HG03565 (cell line): ENCODE data around the gene TMEM266.

Experiments
- ATAC-seq: cut with Tn5 transposase; IDR thresholded peaks from one replicate; pipeline ENCODE4 v1.9.1; 2021; ENCODE audit warnings: mild to moderate bottlenecking, moderate library complexity; ENCODE audit not compliant: unreplicated experiment

TMEM266 gene

DNA sequence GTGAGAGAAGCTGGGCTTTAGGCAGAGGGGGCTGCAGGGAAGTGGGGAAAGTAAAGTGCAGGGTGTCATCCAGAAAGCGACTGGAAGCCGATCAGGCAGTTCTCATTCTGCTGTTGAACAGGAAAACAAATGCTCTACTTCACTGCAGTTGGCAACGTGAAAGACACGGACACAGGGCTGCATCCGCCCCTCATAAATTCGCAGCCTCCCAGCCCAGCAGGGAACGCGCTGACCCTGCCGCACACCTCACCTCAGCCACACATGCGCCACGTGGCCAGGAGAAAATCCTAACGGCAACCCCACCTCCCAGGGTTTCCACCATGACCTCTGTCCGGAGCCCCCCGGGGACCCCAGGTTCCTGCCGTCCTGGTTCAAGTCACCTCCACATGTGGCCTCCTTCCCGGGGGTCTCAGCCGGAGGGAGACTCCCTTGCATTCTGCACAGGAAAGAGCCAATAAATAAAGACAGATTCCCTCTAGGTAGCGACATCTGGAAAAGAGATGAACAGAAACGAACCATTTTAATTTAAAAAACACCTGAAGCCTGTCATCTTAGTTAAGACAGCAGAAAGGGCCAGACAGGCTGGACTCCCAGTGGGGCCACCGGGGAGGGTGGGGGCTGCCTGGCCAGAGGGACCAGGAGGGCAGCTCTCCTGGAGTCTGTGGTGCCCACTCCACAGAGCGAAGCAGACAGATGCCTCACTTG, 118.7 kb downstream of the TMEM266 start:
- no peak for ATAC-seq

DNA sequence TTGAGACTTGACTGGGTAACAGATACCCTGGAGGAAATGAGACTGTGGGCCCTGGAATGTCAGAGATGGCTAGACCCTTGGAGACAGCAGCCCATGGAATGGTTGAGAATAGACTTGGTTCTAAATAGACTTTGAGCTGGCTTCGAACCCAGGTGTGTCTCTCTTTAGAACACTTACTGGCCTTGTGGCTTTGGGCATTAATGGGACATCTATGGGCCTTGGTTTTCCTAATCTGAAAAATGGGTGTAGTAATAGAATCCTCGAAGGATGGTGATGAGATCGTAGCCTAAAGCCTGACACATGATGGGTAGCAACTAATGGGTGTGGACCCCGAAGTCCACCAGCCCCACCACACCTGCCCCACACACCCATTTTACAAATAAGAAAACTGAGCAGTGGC, 119.2 kb downstream of the TMEM266 start:
- no peak for ATAC-seq

DNA sequence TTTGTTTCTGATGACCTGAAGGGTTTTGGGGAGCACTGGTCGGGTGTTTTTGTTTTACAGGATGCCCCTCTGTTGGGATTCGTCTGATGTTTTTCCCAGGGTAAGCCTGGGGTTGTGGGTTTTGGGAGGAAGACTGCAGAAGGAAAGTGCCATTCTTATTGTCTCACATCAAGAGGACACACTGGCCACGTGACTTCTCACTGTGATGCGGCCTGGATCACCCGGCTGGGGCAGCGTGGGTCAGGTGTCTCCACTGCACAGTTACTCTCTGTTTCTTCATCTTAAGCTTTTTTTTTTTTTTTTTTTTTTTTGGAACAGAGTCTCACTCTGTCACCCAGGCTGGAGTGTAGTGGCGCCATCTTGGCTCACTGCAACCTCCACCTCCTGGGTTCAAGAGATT, 120.5 kb downstream of the TMEM266 start:
- no peak for ATAC-seq

DNA sequence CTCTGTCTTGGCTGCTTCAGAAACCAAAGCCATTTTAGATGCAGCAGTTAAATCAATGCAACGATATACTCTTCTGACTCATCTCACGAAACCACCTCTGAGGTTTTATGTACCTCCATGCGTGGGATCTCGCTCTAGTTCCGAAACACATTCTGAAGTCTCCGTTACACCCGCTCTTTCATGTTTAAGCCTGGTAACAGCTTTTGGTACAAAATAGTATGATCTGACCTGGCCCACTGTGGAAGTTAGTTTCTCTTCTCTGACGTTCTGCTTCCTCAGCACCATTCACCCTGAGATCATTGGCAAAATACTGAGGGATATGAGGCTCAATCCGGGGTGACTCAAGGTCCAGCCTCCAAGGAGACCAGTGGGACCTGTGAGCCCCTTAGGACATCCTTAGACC, 121.9 kb downstream of the TMEM266 start:
- ATAC-seq: peak; percentile 89

DNA sequence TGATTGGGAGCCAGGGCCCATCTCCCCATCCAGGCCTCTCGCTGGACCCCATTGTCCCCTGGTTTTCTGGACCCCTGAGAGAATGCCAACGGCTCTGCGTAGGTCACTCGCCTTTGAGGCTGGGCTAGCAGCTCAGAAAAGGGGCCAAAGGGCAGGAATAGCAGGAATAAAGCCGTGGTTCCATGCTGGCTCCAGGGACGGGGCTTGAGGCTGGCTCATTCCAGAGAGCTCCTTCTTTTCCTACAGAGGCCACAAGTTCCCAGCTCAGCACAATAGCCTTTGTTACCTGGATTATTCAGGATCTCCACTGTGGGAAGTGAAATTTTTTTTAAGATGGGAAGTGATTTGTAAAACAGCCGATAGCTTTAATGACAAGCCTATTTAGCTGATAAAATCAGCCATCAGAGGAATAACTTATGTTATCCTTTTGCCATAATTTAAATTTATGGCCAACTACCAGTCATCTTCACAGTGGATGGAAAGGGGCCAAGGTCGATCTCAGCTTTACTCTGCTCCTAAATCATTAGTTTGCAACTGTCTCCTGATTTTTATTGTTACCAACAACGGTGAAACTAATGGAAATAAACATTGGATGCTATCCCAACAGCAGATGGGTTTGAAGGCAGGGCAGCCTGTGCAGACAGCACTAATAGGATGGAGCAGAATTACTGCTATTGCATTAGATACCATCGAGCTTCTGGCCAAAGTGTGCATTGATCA, 124.3 kb downstream of the TMEM266 start:
- no peak for ATAC-seq

DNA sequence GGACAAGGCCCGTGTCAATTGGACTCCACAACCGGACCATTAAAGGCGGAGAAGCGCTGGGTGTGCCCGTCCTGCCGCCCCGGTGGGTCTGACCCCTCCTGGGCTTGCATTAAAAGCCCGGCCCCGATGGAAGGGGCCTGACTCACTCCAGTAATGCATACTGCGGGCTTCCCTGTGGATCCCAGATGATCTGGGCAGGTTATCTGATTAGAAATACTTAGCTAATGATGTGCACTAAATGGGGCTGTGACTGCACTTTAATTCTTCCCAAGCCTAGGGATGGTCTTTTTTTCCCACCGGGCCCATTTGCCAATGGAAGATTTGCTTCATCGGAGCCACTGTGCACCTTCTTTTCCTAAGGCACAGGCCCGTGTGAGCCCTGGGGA, 124.9 kb downstream of the TMEM266 start:
- no peak for ATAC-seq

DNA sequence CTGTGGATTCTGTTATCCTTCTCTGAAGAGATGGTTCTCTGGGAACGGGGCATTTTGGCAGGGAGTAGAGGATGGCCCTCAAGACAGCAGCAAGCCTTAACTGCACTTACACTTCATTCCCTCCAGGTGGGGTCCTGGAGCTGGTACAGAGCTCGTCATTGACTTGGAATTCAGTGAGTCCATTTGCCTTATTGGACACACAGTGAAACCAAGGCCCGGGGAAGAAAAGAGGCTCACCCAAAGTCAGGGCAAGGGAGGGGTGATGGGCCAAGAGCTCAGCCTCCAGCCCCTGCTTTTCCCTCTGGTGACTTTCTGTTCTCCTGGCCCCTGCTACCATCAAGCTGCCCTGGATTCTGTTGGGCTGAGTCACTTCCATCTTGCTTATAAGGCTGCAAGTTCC, 125.9 kb downstream of the TMEM266 start:
- no peak for ATAC-seq

DNA sequence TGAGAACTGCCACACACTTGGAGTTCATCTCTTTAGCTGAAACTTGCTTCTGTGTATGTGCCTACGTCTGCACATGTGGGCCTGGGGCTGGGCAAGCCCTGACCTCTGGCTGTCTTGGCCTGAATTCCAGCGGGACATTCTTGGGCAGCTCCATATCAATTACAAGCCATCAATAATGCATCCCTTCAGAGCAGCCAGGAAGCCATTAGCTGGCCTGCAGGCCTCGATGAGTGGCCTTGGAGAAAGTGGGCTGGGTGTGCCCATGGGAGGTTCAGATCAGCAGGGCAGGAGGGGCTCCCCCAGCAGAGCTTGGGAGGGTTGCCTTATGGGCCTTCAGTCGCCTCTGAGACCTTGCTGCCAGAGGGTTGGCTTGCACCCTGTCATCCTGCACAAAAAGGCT, 127.4 kb downstream of the TMEM266 start:
- no peak for ATAC-seq

DNA sequence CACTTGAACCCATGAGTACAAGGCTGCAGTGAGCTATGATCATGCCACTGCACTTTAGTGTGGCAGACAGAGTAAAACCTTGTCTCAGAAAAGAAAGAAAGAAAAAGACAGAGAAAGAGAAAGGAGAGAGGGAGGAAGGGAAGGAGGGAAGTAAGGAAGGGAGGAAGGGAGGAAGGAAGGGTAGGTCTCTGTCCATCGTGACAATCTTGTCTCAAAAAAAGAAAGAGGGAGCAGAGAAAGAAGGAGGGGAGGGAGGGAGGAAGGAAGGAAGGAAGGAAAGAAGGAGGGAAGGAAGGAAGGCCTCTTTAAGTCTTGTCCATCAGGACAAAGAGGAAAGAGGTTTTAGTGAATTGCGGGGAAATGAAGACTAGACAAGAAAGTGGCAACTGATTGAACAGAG, 129.3 kb downstream of the TMEM266 start:
- ATAC-seq: no peak

DNA sequence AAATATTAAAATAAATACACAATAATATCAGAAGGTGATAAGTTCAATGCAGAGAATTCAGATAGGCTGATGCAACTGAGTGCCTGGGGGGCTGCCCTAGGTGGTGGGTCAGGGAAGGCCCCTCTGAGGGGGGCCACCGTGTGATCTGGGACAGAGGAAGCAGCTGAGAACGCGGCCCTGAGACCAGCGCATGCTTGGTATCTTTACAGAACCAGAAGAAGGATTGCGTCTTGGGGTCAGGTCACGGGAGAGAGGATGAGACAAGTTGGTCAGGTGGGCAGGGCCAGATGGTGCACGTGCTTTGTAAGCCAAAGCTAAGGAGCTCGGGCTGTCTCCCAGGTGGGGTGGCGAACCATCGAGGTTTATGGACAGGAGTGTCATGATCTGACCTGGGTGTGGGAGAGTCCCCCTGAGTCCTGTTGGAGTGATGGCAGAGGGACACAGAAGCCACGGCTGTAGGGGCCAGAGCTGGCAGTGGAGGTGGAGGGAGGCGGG, 130.3 kb downstream of the TMEM266 start:
- ATAC-seq: no peak

DNA sequence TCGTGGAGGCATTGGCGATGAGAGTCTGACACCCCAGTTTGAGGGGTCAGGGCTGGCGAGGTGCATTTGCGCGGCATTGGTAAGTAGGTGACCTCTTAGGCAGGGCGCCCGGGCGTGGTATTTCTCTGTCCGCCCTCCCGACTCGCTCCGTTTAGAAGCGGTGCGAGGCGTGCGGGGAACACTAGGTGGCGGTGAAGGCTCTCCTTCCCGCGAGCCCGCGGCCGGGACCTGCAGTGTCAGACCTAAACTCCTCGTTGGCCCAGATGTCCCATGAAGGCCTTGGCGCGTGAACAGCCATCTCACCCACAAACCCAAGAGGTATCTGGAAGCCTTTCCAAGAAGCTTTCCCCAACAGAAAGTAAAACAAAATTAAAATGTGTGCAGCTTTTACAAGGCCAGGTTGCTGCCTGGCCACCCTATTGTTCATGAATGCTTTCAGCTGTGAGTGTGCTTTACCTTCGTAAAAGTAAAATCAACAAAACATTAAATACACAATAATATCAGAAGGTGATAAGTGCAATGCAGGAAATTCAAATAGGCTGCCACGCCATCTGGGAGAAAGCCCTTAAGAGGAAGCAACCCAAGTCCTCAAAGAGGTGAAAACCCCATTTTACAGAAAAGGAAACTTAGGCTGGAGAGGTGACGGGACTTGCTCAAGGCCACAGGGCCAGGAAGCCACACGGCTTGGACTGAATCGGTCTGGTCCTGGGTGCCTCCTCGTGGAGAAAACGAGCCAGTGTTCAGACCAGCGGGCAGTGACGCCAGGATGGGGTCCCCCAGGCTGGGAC, 131.2 kb downstream of the TMEM266 start:
- peak; percentile 77 for ATAC-seq

DNA sequence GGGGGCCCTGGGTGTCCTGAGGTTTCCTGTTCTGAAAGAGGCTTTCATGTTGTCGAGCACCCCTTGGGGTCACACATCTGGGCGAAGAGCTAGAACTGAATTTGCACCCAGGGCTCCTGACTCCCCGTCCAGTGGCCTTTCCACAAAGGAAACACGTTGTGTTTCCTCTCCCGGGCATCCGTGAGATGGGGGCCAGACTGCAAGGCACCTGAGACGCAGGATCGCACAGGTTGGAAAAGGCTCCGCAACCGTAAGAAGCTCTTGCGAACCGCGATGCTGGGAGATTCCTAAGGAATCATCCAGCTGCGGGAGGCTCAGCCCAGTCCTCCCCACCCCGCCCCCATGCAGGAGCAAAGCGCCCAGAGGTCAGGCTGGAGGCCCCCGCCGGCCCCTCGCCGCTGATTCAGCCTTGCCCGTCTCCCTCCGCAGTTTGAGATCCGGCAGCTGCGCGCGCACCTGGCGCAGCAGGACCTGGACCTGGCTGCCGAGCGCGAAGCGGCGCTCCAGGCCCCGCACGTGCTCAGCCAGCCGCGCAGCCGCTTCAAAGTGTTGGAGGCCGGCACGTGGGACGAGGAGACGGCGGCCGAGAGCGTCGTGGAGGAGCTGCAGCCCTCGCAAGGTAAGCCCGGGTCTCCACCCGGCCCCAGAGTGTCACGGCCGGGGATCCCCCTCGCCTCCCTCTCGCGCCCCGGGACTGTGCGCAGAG, 131.9 kb downstream of the TMEM266 start:
- no peak for ATAC-seq

DNA sequence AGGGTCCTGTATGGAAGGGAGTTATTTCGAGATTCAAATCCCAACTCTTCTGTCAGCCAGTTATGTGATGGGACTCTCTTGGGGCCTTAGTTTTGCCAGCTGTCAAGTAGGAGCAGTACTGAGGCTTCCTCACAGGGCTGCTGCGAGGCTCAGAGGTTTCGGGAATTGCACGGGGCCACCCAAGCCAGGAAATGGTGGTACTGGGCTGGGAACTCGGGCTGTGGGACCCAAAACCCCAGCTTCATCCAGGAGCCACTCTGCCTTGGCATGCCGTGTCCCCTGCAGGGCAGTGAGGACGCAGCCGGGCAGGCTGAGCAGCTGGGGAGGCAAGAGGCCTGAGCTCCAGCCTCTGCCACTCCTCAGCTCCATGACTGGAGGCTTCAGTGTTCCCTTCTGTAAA, 132.9 kb downstream of the TMEM266 start:
- no peak for ATAC-seq

DNA sequence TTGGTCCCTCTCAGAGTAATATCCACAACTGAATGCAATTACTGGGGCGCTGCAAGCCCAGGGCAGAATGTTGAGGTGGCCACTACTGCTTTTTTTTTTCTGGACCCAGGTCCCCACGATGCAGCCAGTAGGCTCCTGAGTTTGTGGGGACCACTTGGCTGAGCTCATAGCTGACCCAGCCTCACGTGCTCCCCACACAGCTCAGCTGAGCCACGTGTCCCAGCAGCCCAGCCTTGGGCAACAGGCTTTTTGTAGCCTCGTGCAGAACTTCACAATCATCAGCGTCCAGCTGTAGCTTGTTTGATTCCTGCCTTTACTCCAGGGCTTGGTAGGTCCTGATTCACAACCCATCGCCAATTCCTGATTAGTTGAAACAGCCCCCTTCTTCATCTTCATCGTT, 134.1 kb downstream of the TMEM266 start:
- no peak for ATAC-seq

DNA sequence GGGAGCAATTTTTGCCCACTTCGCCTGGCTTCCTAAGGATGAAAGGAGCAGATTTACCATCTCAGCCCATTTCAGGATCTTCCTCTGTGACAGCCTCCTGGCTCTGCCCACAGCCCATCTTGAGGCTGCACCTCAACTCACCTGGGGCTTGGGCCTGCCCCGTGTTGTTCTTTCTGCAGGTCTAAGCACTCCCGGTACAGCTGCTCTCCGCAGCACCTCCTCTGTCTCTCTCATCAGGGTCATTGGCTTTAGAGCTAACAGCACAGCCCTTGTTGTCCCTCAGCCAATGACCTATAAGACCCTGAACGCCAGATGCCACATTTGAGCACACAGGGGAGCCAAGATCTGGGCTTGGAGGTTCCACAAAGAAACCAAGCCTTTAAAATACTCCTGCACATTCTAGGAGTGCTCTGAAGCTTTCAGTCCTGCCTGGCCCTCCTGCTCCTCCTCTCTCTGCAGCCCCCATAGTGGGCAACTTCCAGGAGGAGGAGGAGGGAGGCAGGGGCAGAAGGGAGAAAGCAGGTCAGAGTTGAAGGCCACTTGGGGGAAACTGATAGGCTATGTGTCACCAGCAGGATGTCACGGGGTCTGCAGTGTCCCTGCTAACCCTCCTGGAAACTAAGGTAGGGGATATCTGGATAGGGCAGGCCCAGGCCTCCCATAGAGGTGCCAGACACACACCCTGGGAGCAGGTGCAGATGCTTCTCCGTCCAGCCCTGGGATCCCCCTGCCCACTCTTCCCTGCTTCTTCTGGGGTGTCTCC, 135.9 kb downstream of the TMEM266 start:
- no peak for ATAC-seq

DNA sequence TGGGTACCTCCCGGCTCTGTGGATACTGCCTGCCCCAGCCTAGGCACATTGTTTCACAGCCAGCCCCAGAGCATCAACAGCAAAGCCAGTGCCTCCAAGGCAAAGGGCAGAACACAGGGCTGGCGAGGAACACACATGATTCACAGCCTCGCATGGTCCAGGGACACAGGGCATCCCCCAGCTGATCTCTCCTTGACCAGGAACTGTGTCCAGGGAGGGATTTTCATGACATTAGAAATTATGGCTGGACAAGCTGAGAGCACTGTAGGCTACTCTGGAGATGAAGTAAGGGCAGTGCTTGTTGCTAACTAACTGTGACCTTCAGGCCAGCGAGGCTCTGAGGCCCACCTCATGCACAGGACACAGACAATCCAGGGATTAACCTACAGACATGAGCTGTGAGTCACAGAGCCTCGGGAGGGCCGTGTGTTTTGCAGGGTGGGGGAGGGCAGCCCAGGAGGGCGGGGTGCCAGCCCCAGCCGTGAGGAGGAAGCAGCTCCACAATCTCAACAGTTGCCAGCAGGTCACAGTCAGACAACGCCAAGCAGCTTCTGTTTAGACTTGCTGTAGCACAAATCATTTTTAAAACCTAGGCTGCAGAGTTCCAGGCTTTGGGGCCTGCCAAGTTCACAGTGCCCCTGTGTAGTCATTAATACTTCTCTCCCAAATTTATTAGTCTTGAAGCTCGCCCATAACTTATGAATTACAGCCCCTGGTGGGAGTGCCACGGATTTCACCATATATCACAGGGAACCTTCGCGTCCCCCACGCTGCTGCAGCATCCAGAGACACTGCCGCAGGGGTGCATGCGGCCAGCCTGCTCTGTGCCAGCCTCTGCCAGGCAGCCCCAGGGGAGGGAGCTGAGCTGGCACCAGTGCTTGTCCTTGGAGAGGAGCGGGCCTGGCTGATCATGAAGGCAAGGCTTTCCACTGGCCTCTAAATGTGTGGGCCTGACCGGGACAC, 136.8 kb downstream of the TMEM266 start:
- no peak for ATAC-seq

DNA sequence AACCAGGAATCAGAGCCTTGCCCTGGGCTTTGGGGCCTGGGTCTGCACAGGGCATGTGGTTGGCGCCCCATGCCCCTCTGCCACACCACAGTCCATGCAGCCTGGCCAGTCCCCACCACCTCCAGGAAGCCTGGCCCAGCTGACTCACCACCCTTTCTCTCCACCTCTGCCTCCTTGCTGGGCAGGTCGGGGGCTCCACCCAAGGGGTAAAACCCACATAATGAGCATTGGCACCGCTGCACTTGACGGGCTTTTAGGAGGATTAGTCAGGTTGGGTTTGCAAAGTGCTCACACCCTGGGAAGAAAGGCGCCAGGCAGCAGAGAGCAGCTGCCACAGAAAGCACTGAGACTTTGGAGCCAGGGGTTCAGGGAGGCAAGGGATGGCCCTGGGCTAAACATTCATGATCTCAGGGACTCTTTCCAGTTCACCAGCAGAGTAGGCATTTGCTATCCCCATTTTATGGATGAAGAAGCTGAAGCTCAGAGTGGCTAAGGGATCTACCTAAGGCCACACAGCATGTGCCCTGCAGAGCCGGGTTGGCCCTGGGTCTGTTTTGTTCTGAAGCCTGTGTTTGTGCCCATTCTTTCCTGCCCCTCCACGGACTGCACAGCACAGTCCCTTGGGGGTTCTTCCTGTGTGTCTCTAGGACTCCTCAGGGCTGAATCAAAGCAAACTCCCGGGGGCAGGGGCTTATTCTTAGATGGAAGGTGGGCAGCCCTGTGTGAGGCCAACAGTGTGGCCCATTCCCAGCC, 138.1 kb downstream of the TMEM266 start:
- no peak for ATAC-seq

DNA sequence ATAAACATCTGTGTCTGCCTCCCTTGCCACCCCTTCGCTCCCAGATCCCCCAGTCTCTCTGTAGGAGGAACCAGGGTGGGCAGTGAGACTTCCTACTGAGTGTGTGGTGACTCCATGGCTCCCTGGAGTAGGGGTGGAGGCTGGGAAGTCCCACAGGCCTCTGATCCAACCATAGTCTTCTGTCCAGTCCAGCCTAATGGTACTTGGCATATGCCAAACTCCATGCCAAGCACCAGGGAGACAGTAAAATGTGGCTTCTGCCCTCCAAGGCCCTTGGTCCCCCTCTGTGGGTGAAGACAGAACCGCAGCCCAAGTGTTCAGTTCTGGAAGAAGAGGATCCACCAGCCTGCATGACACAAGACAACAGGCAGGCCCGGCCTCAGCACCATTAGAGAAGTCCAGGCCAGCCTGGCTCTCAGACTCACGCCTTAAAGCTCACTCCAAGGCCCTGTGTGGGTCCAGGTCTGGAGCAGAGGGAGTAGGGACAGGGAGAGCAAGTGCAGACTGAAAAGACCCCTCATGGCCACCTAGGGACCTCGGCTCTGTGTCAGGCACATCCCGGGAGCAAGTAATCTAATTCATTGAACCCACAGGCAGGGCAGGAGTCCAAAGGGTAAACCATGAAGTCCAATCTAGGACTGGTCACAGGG, 138.8 kb downstream of the TMEM266 start:
- no peak for ATAC-seq
